Caco-2 (cell line): ENCODE data around the gene KLHL22. TPM values are rescaled to one million over a fixed set of nuclear protein-coding genes. Genes with fewer than 3 reads are reported as not detected.
"Not testable (repeated sequence)": the region's sequence is repeated elsewhere in the genome, so short reads cannot be mapped to it uniquely, and the experiment has no call there.

Source experiments
- BruUV-seq: library from RNA; stranded (reverse); fragments of 400-500 nt; replicated peaks from 2 replicates; lab custom pipeline; 2021; lab: Mats Ljungman, UMichigan
- CTCF ChIA-PET: fragments of 300-600 bp; sonication (Branson Sonifier 250); formaldehyde crosslinking; loops from one replicate; lab custom pipeline; 2022; ENCODE audit warnings: antibody characterized with exemption; lab: Charles Lee
- POLR2A ChIA-PET: fragments of 300-600 bp; sonication (Branson Sonifier 250); formaldehyde crosslinking; loops from one replicate; lab custom pipeline; 2022; ENCODE audit warnings: antibody characterized with exemption; lab: Charles Lee
- DNase-seq, 2 experiments: peaks; one replicate each; pipeline versions ENCODE4 v3.0.0 to v3.0.0-alpha.2; 2020 to 2022
- H3K27me3 ChIP-seq: replicated peaks from 2 replicates; pipeline ENCODE4 v1.6.0; 2011; ENCODE audit warnings: low read length; ENCODE audit not compliant: control insufficient read depth, insufficient read depth
- H3K36me3 ChIP-seq: 2 replicates; pipeline ENCODE4 v1.5.1; 2011; ENCODE audit warnings: low read length; ENCODE audit not compliant: control insufficient read depth, insufficient read depth
- H3K4me1 ChIP-seq: fragments of 250-450 bp; sonication (Bioruptor Pico); 2 replicates; pipeline ENCODE4 v1.5.1; 2020; ENCODE audit warnings: mild to moderate bottlenecking
- H3K4me3 ChIP-seq: 2 replicates; pipeline ENCODE4 v1.5.1; 2011; ENCODE audit warnings: low read depth, mild to moderate bottlenecking, control low read depth, low read length
- H3K9me3 ChIP-seq: fragments of 250-450 bp; sonication (Bioruptor Pico); 2 replicates; pipeline ENCODE4 v1.5.1; 2020; ENCODE audit warnings: mild to moderate bottlenecking, moderate library complexity
- H3K27ac Mint-ChIP-seq: one replicate; pipeline ENCODE4 v1.8.0; 2022; ENCODE audit warnings: mixed read lengths; ENCODE audit not compliant: unreplicated experiment
- H3K27me3 Mint-ChIP-seq: one replicate; pipeline ENCODE4 v1.8.0; 2022; ENCODE audit warnings: mixed read lengths; ENCODE audit not compliant: insufficient read depth, unreplicated experiment
- H3K36me3 Mint-ChIP-seq: one replicate; pipeline ENCODE4 v1.8.0; 2022; ENCODE audit warnings: mild to moderate bottlenecking, mixed read lengths; ENCODE audit not compliant: insufficient read depth, unreplicated experiment
- H3K4me1 Mint-ChIP-seq: one replicate; pipeline ENCODE4 v1.8.0; 2022; ENCODE audit warnings: low read depth, mixed read lengths; ENCODE audit not compliant: unreplicated experiment
- H3K4me3 Mint-ChIP-seq: one replicate; pipeline ENCODE4 v1.8.0; 2022; ENCODE audit warnings: mild to moderate bottlenecking, moderate library complexity, mixed read lengths; ENCODE audit not compliant: unreplicated experiment
- H3K9me3 Mint-ChIP-seq: one replicate; pipeline ENCODE4 v1.8.0; 2022; ENCODE audit warnings: mixed read lengths; ENCODE audit not compliant: unreplicated experiment
- CTCF ChIP-seq, 2 experiments: fragments of 200-600 bp in 1 of 2; IDR thresholded peaks; 1 replicate in 1 of 2; 2 replicates in 1 of 2; pipeline versions ENCODE4 v1.5.1 to v1.8.0; 2011 to 2022; ENCODE audit warnings: antibody characterized with exemption in 1 of 2, control low read depth in 1 of 2, inconsistent platforms in 1 of 2, low read depth in 1 of 2, low read length in 1 of 2, mild to moderate bottlenecking in 1 of 2, moderate library complexity in 1 of 2; ENCODE audit not compliant: insufficient read depth in 1 of 2, severe bottlenecking in 1 of 2, unreplicated experiment in 1 of 2
- intact Hi-C: fragments of 100-400 bp; cut with micrococcal nuclease; formaldehyde crosslinking; loops from one replicate; pipeline ENCODE4 v1.10.0; 2022; ENCODE audit not compliant: unreplicated experiment
- total RNA-seq: library from RNA; stranded (reverse); gene quantifications from 2 replicates; pipeline ENCODE4 v1.2.3, GENCODE V29; 2022

Gene KLHL22
- total RNA-seq, 1 experiment from 2014 or later: 24.4 TPM

- no TSS peak for BruUV-seq
- H3K9me3 ChIP-seq: no peaks in the 10 kb centered on the region
- no peaks in the 10 kb centered on the region for H3K4me1 Mint-ChIP-seq
- peaks cover 19% of the 10 kb centered on the region for H3K36me3 Mint-ChIP-seq
- no peak overlapping the region for H3K4me3 ChIP-seq
- H3K36me3 ChIP-seq: no peaks in the 10 kb centered on the region; the same call in 1 of the 2 replicates
- no peaks in the 10 kb centered on the region for H3K9me3 Mint-ChIP-seq
- H3K27me3 Mint-ChIP-seq: no peaks in the 10 kb centered on the region
- ChIA-PET POLR2A (no interaction called here), CTCF (interaction anchor here (0.6 kb wide), 1 partner anchor 68 kb away, joined by 11 read pairs; no protein-coding TSS in a partner anchor)
- no peak overlapping the region for H3K4me3 Mint-ChIP-seq
- H3K27me3 ChIP-seq: no peaks in the 10 kb centered on the region
- no peak for DNase-seq
- intact Hi-C loops: no loop called here
- no peaks in the 10 kb centered on the region for H3K4me1 ChIP-seq
- TF ChIP-seq CTCF (IDR thresholded peaks at IDR 0.05; ENCODE audit: insufficient read depth in 1 of 2, low read depth in 1 of 2, low read length in 1 of 2, severe bottlenecking in 1 of 2, unreplicated experiment in 1 of 2): no peak
- H3K27ac Mint-ChIP-seq: no peak overlapping the region
Measured at GRCh38 chr22:20486229-20486628, 9.4 kb downstream of the KLHL22 start.

DNA sequence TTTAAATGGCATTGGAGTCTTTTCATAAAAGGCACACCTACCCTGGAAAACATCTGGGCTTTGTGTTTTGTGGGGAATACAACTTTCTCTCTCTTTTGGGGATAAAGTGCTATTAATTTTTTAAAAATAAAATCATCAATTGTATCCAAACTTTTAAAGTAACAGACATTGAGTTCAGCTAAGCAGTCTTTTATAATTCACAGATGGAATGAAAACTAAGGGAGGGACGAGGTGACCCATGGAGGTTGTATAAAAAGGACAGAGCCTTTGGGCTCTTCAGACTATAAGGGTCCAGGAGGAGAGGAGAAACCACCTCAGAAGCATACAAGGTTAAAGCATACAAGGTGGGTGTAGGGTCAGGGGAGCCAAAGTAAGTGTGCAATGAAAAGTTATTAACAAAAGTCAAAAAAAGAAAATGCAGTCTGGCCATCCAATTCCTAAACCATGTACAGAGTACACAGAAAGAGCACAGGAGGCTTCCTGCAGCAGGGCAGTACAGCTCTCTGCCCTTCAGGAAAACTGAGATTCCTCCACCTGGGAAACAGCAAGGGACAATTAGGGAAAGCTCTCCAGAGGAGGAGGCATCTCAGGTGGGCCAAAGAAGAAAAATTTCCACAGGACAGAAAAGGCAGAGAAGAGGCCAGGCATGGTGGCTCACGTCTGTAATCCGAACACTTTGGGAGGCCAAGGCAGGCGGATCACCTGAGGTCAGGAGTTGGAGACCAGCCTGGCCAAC is 10.5 kb downstream of the KLHL22 start:
- ChIA-PET POLR2A (no interaction called here), CTCF (no interaction called here)
- intact Hi-C loops: no loop called here
- Histone ChIP-seq H3K27me3 (no peaks in the 10 kb centered on the region), H3K4me3 (no peak overlapping the region), H3K36me3 (no peaks in the 10 kb centered on the region; the same call in 1 of the 2 replicates), H3K4me1 (no peaks in the 10 kb centered on the region), H3K9me3 (no peaks in the 10 kb centered on the region)
- no peaks in the 10 kb centered on the region for H3K27me3 Mint-ChIP-seq
- TF ChIP-seq CTCF (IDR thresholded peaks at IDR 0.05; ENCODE audit: insufficient read depth in 1 of 2, low read depth in 1 of 2, low read length in 1 of 2, severe bottlenecking in 1 of 2, unreplicated experiment in 1 of 2): no peak
- H3K4me1 Mint-ChIP-seq: no peaks in the 10 kb centered on the region
- no TSS peak for BruUV-seq
- H3K36me3 Mint-ChIP-seq: peaks cover 19% of the 10 kb centered on the region
- H3K27ac Mint-ChIP-seq: no peak overlapping the region
- H3K9me3 Mint-ChIP-seq: no peaks in the 10 kb centered on the region
- no peak overlapping the region for H3K4me3 Mint-ChIP-seq
- DNase-seq: no peak

GRCh38 chr22:20483771-20484170 is 11.8 kb downstream of the KLHL22 start:
- H3K27ac Mint-ChIP-seq: no peak overlapping the region
- CTCF ChIA-PET: no interaction called here

DNA sequence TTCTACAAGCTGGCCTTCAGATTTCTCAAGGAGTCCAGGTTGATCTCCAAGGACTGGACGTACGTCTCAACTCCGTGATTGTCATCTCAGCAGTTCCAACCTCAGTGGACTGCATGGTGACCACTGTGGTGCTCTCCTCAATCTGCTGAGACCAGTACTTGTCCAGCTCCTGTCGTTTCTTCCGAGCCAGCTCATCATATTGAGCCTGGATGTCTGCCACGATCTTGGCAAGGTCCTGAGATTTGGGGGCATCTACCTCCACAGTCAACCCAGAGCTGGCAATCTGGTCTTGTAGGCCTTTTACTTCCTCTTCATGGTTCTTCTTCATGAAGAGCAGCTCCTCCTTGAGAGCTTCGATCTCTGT is 12.5 kb downstream of the KLHL22 start:
- BruUV-seq, H3K9me3 ChIP-seq, DNase-seq, H3K4me3 ChIP-seq, H3K27me3 Mint-ChIP-seq, H3K36me3 ChIP-seq, intact Hi-C loops, H3K27me3 ChIP-seq, H3K27ac Mint-ChIP-seq, H3K4me3 Mint-ChIP-seq, H3K9me3 Mint-ChIP-seq, POLR2A ChIA-PET, CTCF ChIA-PET, H3K4me1 ChIP-seq, H3K4me1 Mint-ChIP-seq: not testable (repeated sequence)
- peaks cover 19% of the 10 kb centered on the region for H3K36me3 Mint-ChIP-seq

More at GRCh38 chr22:20483771-20484170, 11.8 kb downstream of the KLHL22 start:
- intact Hi-C loops: no loop called here
- BruUV-seq: no TSS peak
- no peaks in the 10 kb centered on the region for H3K27me3 ChIP-seq
- DNase-seq: no peak
- H3K4me1 ChIP-seq: no peaks in the 10 kb centered on the region
- no peaks in the 10 kb centered on the region for H3K27me3 Mint-ChIP-seq
- H3K4me1 Mint-ChIP-seq: no peaks in the 10 kb centered on the region
- POLR2A ChIA-PET: no interaction called here
- H3K9me3 ChIP-seq: no peaks in the 10 kb centered on the region
- no peak overlapping the region for H3K4me3 Mint-ChIP-seq
- H3K9me3 Mint-ChIP-seq: no peaks in the 10 kb centered on the region
- H3K4me3 ChIP-seq: no peak overlapping the region
- TF ChIP-seq CTCF (IDR thresholded peaks at IDR 0.05; ENCODE audit: insufficient read depth in 1 of 2, low read depth in 1 of 2, low read length in 1 of 2, severe bottlenecking in 1 of 2, unreplicated experiment in 1 of 2): no peak
- peaks cover 19% of the 10 kb centered on the region for H3K36me3 Mint-ChIP-seq
- no peaks in the 10 kb centered on the region for H3K36me3 ChIP-seq
